Endothelial cell (in vitro differentiated cells): Measurements from ENCODE around the gene TMEM132D. TPM values are rescaled to one million over a fixed set of nuclear protein-coding genes. Genes with fewer than 3 reads are reported as not detected.

Experiments
- DNase-seq: peaks from one replicate; pipeline ENCODE4 v3.0.0; 2021; ENCODE audit warnings: low spot score
- H3K27ac Mint-ChIP-seq: one replicate; pipeline ENCODE4 v1.8.0; 2021; ENCODE audit warnings: mixed read lengths, inconsistent platforms; ENCODE audit not compliant: unreplicated experiment
- H3K27me3 Mint-ChIP-seq: one replicate; pipeline ENCODE4 v1.8.0; 2021; ENCODE audit warnings: mild to moderate bottlenecking, moderate library complexity, mixed read lengths, inconsistent platforms; ENCODE audit not compliant: unreplicated experiment
- H3K36me3 Mint-ChIP-seq: one replicate; pipeline ENCODE4 v1.8.0; 2021; ENCODE audit warnings: mild to moderate bottlenecking, low read depth, mixed read lengths, inconsistent platforms; ENCODE audit not compliant: unreplicated experiment
- H3K4me1 Mint-ChIP-seq: one replicate; pipeline ENCODE4 v1.8.0; 2021; ENCODE audit warnings: mild to moderate bottlenecking, mixed read lengths, inconsistent platforms; ENCODE audit not compliant: unreplicated experiment
- H3K4me3 Mint-ChIP-seq: one replicate; pipeline ENCODE4 v1.8.0; 2021; ENCODE audit warnings: mild to moderate bottlenecking, mixed read lengths, inconsistent platforms; ENCODE audit not compliant: unreplicated experiment
- H3K9me3 Mint-ChIP-seq: one replicate; pipeline ENCODE4 v1.8.0; 2021; ENCODE audit warnings: mixed read lengths, inconsistent platforms; ENCODE audit not compliant: unreplicated experiment
- total RNA-seq: library from RNA; stranded (reverse); fragmentation: NEBNext Ultra II Directional; extraction: Animal tissue kit (Norgen Biotek cat#: 25700); gene quantifications from one replicate; pipeline ENCODE4 v1.2.1, GENCODE V29; 2021; ENCODE audit not compliant: unreplicated experiment
- TF ChIP-seq, protein P1 (sequence below): fragments of 200-600 bp; sonication (generic); IDR thresholded peaks from one replicate; pipeline ENCODE4 v1.5.0; 2021; ENCODE audit warnings: antibody characterized with exemption; ENCODE audit not compliant: unreplicated experiment

The TMEM132D gene
- total RNA-seq, 1 donor from 2014 or later = not detected

GRCh38 chr12:129564768-129565167 lies 339.1 kb downstream of the TMEM132D start:
- no peak for DNase-seq
- Mint-ChIP-seq H3K27ac (no peak overlapping the region), H3K9me3 (peaks cover 37% of the 10 kb centered on the region), H3K4me3 (no peak overlapping the region), H3K36me3 (no peaks in the 10 kb centered on the region), H3K4me1 (no peaks in the 10 kb centered on the region), H3K27me3 (peaks cover 7% of the 10 kb centered on the region)
- TF ChIP-seq, protein P1, sequence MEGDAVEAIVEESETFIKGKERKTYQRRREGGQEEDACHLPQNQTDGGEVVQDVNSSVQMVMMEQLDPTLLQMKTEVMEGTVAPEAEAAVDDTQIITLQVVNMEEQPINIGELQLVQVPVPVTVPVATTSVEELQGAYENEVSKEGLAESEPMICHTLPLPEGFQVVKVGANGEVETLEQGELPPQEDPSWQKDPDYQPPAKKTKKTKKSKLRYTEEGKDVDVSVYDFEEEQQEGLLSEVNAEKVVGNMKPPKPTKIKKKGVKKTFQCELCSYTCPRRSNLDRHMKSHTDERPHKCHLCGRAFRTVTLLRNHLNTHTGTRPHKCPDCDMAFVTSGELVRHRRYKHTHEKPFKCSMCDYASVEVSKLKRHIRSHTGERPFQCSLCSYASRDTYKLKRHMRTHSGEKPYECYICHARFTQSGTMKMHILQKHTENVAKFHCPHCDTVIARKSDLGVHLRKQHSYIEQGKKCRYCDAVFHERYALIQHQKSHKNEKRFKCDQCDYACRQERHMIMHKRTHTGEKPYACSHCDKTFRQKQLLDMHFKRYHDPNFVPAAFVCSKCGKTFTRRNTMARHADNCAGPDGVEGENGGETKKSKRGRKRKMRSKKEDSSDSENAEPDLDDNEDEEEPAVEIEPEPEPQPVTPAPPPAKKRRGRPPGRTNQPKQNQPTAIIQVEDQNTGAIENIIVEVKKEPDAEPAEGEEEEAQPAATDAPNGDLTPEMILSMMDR = no peak

- H3K27ac Mint-ChIP-seq = no peak overlapping the region
Measured at GRCh38 chr12:129563266-129563665, 340.6 kb downstream of the TMEM132D start.

GRCh38 chr12:129561304-129561703 lies 342.5 kb downstream of the TMEM132D start:
- DNase-seq = no peak
- H3K9me3 Mint-ChIP-seq = peaks cover 37% of the 10 kb centered on the region

More at GRCh38 chr12:129563266-129563665, 340.6 kb downstream of the TMEM132D start:
- H3K4me1 Mint-ChIP-seq = no peaks in the 10 kb centered on the region
- no peaks in the 10 kb centered on the region for H3K36me3 Mint-ChIP-seq
- TF ChIP-seq, protein P1 = no peak
- H3K4me3 Mint-ChIP-seq = no peak overlapping the region
- peaks cover 32% of the 10 kb centered on the region for H3K9me3 Mint-ChIP-seq
- DNase-seq = no peak
- H3K27me3 Mint-ChIP-seq = peaks cover 7% of the 10 kb centered on the region

GRCh38 chr12:129559776-129560175 lies 344.0 kb downstream of the TMEM132D start:
- TF ChIP-seq, protein P1 = no peak
- Mint-ChIP-seq H3K27ac (no peak overlapping the region), H3K36me3 (no peaks in the 10 kb centered on the region), H3K27me3 (peaks cover 5% of the 10 kb centered on the region), H3K4me1 (no peaks in the 10 kb centered on the region), H3K9me3 (peaks cover 39% of the 10 kb centered on the region), H3K4me3 (no peak overlapping the region)
- DNase-seq = no peak

More at GRCh38 chr12:129561304-129561703, 342.5 kb downstream of the TMEM132D start:
- TF ChIP-seq, protein P1 = no peak
- Mint-ChIP-seq H3K27me3 (peaks cover 7% of the 10 kb centered on the region), H3K27ac (no peak overlapping the region), H3K4me3 (no peak overlapping the region), H3K36me3 (no peaks in the 10 kb centered on the region), H3K4me1 (no peaks in the 10 kb centered on the region)

DNA sequence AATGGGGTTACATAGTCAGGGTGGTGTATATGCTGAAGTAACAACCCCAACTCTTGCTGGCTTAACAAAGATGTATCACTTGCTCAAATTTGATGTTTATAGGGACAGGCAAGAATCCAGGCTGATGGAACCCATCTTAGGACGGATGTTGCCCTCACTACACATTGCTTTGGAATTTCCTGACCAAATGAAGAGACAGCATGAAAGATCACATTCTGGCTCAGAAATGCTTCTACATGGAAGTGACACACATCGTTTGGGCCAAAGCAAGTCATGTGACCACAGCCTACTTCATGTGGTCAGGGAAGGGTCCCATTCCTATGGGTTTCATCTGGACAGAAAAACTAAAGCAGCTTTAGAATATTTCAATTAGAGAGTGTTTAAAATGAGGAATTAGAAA lies 345.8 kb downstream of the TMEM132D start:
- H3K27ac Mint-ChIP-seq = no peak overlapping the region
- H3K36me3 Mint-ChIP-seq = peaks cover 9% of the 10 kb centered on the region
- no peak for DNase-seq
- no peak overlapping the region for H3K4me3 Mint-ChIP-seq
- peaks cover 7% of the 10 kb centered on the region for H3K27me3 Mint-ChIP-seq
- peaks cover 48% of the 10 kb centered on the region for H3K9me3 Mint-ChIP-seq
- TF ChIP-seq, protein P1 = no peak
- H3K4me1 Mint-ChIP-seq = no peaks in the 10 kb centered on the region
